ENCODE data around the gene GPR55.
"Not testable (repeated sequence)": the region's sequence is repeated elsewhere in the genome, so short reads cannot be mapped to it uniquely, and the experiment has no call there.

Gene GPR55

GRCh38 chr2:230950874-230951339 lies 25.9 kb upstream of the GPR55 start:
- no peak for DNase-seq (ENCODE audit: low read depth, low spot score)

GRCh38 chr2:230949966-230950873 lies 25.2 kb upstream of the GPR55 start:
- no peak for DNase-seq (ENCODE audit: low read depth, low spot score)

- no peak for DNase-seq (ENCODE audit: low read depth, low spot score)
Measured at GRCh38 chr2:230947908-230948365, 22.9 kb upstream of the GPR55 start.

- no peak for DNase-seq (ENCODE audit: low read depth, low spot score)
Measured at GRCh38 chr2:230947235-230947576, 22.2 kb upstream of the GPR55 start.

GRCh38 chr2:230946429-230947234 lies 21.6 kb upstream of the GPR55 start:
- no peak for DNase-seq (ENCODE audit: low read depth, low spot score)

GRCh38 chr2:230944757-230945372 lies 19.8 kb upstream of the GPR55 start:
- DNase-seq (ENCODE audit: low read depth, low spot score), result no peak

GRCh38 chr2:230944123-230944653 lies 19.1 kb upstream of the GPR55 start:
- DNase-seq (ENCODE audit: low read depth, low spot score), result no peak

- DNase-seq (ENCODE audit: low read depth, low spot score), result no peak
Measured at GRCh38 chr2:230942920-230943896, 18.2 kb upstream of the GPR55 start.

GRCh38 chr2:230942371-230942770 lies 17.3 kb upstream of the GPR55 start:
- DNase-seq (ENCODE audit: low read depth, low spot score), result no peak

GRCh38 chr2:230941202-230942180 lies 16.4 kb upstream of the GPR55 start:
- no peak for DNase-seq (ENCODE audit: low read depth, low spot score)

GRCh38 chr2:230940471-230940815 lies 15.4 kb upstream of the GPR55 start:
- DNase-seq (ENCODE audit: low read depth, low spot score), result no peak

GRCh38 chr2:230939691-230940470 lies 14.8 kb upstream of the GPR55 start:
- no peak for DNase-seq (ENCODE audit: low read depth, low spot score)

GRCh38 chr2:230939066-230939591 lies 14.1 kb upstream of the GPR55 start:
- DNase-seq (ENCODE audit: low read depth, low spot score), result no peak

GRCh38 chr2:230938516-230939065 lies 13.5 kb upstream of the GPR55 start:
- no peak for DNase-seq (ENCODE audit: low read depth, low spot score)

- DNase-seq (ENCODE audit: low read depth, low spot score), result no peak
Measured at GRCh38 chr2:230938098-230938497, 13.1 kb upstream of the GPR55 start.

GRCh38 chr2:230937362-230937761 lies 12.3 kb upstream of the GPR55 start:
- no peak for DNase-seq (ENCODE audit: low read depth, low spot score)

- not testable (repeated sequence) for DNase-seq (ENCODE audit: low read depth, low spot score)
Measured at GRCh38 chr2:230936243-230936642, 11.2 kb upstream of the GPR55 start.

GRCh38 chr2:230935130-230935430 lies 10.0 kb upstream of the GPR55 start:
- no peak for DNase-seq (ENCODE audit: low read depth, low spot score)
